PC-9 (cell line): ENCODE measurements around the gene SDCBP2.

ENCODE experiments used
- EZH2 ChIP-seq: fragments of 200-600 bp; sonication (generic); IDR thresholded peaks from 2 replicates; pipeline ENCODE4 v1.8.0; 2017; ENCODE audit warnings: antibody characterized with exemption, low read depth
- TF ChIP-seq, protein P1 (sequence below): fragments of 200-600 bp; sonication (generic); conservative IDR thresholded peaks from 2 replicates; pipeline ENCODE4 v1.6.1; 2017; ENCODE audit warnings: mixed run types, antibody characterized with exemption, mild to moderate bottlenecking, moderate library complexity

DNA sequence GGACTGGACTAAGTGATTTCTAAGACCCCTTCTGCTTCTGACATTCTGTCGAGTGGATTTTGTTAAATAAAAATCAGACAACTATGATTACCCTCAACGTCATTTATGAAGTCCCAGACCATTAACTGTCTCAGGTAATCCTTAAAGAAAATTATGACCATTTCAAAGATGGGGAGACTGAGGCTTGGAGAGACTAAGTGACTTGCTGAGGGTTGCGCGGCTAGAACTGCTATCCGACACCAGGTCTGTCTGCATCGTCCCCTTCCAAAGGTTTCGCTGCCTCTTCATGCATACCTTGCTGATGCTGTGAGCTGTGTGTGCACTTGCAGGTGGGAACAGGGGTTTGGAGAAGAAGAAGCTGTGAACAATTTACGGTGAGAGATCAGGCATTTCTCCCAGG, 59.7 kb downstream of the SDCBP2 start:
- TF ChIP-seq, protein P1, sequence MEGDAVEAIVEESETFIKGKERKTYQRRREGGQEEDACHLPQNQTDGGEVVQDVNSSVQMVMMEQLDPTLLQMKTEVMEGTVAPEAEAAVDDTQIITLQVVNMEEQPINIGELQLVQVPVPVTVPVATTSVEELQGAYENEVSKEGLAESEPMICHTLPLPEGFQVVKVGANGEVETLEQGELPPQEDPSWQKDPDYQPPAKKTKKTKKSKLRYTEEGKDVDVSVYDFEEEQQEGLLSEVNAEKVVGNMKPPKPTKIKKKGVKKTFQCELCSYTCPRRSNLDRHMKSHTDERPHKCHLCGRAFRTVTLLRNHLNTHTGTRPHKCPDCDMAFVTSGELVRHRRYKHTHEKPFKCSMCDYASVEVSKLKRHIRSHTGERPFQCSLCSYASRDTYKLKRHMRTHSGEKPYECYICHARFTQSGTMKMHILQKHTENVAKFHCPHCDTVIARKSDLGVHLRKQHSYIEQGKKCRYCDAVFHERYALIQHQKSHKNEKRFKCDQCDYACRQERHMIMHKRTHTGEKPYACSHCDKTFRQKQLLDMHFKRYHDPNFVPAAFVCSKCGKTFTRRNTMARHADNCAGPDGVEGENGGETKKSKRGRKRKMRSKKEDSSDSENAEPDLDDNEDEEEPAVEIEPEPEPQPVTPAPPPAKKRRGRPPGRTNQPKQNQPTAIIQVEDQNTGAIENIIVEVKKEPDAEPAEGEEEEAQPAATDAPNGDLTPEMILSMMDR, result no peak
- TF ChIP-seq EZH2, result no peak
